ACHN (cell line): ENCODE data around the gene ANKRD30A.
"Not testable (repeated sequence)": the region's sequence is repeated elsewhere in the genome, so short reads cannot be mapped to it uniquely, and the experiment has no call there.

ENCODE experiments used
- DNase-seq: peaks from one replicate; pipeline ENCODE4 v3.0.0-alpha.2; 2015
- in situ Hi-C: cut with HindIII; loops from 2 replicates; pipeline ENCODE4 v1.10.0; 2017; ENCODE audit warnings: low sequenced_read_pairs, low pct_ligation_motif_present, low pct_unique_long_range_greater_than_20kb

Gene ANKRD30A

GRCh38 chr10:37246637-37247036 is 121.2 kb downstream of the ANKRD30A start:
- in situ Hi-C loops, result no loop called here
- no peak for DNase-seq

DNA sequence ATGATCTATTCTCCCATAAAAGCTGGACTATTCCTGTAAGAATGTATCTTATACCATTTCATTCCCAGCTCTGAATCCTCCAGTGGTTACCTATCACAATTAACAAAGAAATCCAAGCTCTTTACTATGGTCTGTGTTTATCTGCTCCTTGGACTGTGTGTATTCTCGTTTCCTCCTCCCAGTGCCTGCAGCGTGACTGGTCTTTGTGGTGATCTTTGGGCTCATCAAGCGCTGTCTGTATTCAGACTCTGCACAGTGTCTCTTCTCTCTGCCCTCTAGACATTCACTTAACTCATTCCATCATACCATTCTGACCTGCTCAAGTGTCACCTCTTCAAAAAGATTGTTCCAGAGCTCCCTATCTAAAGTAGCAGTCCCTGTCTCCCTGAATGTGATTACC is 130.4 kb downstream of the ANKRD30A start:
- in situ Hi-C loops, DNase-seq: not testable (repeated sequence)

DNA sequence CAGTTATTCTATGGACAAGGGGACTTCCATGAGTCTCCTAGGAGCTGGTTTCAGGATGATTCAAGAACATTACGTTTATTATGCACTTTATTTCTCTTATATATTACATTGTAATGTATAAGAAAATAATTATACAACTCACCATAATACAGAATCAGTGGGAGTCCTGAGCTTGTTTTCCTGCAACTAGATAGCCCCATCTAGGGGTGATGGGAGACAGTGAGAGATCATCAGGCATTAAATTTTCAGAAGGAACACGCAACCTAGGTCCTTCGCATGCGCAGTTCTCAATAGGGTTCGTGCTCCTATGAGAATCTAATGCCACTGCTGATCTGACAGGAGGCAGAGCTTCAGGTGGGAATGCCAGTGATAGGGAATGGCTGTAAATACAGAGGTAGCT is 137.9 kb downstream of the ANKRD30A start:
- DNase-seq, result peak; percentile 11
- in situ Hi-C loops, result no loop called here

DNA sequence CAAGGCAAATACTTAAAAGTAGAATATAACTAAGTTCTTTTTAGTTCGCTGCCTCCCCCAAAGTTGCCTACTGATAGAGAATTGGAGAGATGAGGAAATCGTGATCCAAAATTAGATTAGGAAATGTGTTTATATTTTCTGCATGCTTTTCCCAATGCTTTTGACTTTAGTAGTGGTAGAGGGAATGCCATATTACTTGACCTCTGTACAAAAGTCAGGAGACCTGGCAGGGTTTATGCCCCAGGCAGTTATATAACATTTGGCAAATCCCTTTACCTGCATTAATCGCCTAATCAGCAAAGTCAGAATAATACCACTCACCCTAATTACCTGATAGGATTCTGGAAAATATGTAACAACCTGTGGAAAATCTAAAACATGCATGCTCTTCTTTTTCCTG is 142.9 kb downstream of the ANKRD30A start:
- in situ Hi-C loops, result no loop called here
- no peak for DNase-seq

- DNase-seq, result no peak
- in situ Hi-C loops, result no loop called here
Measured at GRCh38 chr10:37269554-37270256, 144.3 kb downstream of the ANKRD30A start.

DNA sequence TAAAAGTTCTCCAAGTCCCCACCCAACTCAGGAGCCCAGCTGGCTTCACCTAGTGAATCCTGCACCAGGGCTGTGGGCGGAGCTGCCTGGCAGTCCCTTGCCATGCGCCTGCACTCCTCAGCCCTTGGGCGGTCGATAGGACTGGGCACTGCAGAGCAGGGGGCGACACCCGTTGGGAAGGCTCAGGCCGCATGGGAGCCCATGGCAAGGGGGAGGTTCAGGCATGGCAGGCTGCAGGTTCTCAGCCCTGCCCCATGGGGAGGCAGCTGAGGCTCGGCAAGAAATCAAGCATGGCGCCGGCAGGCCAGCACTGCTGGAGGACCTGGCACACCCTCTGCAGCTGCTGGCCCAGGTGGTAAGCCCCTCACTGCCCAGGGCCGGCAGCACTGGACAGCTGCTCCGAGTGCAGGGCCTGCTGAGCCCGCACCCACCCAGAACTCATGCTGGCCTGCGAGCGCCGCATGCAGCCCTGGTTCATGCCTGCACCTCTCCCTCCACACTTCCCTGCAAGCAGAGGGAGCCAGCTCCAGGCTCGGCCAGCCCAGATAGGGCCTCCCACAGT is 149.9 kb downstream of the ANKRD30A start:
- in situ Hi-C loops, result no loop called here
- DNase-seq, result no peak

GRCh38 chr10:37285063-37285462 is 159.7 kb downstream of the ANKRD30A start:
- in situ Hi-C loops, result no loop called here
- no peak for DNase-seq

DNA sequence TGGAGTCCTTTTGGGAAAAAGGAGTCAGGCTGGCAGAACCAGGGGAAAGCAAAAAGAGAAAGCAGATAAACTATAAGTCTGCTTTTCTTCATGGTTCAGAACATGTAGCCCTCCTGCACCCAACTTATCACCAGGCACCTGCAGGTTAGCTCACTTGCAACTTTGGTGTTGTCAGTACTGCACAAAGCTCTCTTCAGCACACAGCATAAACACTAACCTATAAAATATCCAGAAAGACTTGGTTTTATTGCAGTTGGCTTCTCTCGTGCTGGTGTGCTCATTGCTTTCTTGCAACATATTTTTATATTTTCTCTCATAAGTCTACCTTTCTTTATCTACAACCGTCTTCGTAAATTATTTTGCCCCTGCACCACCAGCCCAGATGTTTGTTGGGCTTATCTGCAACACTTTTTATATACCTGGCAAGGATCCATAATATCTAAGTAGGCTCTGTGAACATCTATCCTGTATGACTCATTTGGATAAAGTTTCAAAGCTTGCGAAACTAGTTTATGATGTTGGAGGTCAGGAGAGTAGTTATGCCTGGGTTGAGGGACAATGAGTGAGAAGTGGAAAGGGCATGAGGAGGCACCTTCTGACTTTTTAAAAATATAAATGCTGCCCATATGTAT is 164.6 kb downstream of the ANKRD30A start:
- DNase-seq, result no peak
- in situ Hi-C loops, result no loop called here

- in situ Hi-C loops, result no loop called here
- DNase-seq, result no peak
Measured at GRCh38 chr10:37301271-37301670, 175.9 kb downstream of the ANKRD30A start.

GRCh38 chr10:37304036-37304435 is 178.6 kb downstream of the ANKRD30A start:
- in situ Hi-C loops, result no loop called here
- no peak for DNase-seq

DNA sequence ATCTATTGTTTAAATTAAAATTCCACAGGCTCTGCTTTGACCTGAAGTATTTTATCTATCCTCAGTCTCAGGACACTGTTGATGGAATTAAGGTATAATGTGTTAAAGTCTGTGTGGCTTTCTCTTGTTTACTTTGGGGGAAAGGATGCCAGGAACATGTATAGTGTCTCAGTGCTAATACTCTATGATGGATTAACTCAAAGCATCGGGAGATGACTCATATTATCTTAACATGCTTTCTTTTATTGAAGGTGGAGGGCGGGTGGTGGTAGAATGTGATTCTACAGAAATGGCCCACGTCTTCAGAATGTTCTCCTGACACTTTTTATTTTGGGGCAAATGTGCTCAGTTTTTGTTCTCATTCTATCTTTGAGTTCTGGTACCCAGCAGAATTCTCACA is 189.0 kb downstream of the ANKRD30A start:
- DNase-seq, result no peak
- in situ Hi-C loops, result no loop called here

- DNase-seq, result no peak
- in situ Hi-C loops, result no loop called here
Measured at GRCh38 chr10:37314862-37315261, 189.5 kb downstream of the ANKRD30A start.

DNA sequence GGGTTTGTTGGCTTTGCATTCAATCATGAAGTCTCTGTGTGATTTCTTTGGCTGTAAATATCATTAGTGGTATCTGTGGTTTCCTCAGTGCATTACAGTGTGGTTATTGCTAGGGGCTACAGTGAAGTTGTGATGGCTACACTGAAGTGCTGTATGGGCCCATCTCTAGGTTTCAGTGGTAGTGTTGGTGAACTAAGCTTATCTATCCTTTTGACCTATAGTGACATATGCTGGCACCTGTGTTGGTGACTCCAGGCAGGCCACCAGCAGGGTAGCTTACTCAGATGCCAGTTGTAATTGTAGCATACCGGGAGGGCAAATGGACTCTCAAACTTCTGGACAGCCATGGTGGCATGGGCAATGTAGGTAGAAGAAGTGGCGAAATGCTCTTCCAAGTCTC is 219.0 kb downstream of the ANKRD30A start:
- DNase-seq, result no peak
- in situ Hi-C loops, result no loop called here

- in situ Hi-C loops, result no loop called here
- DNase-seq, result peak; percentile 17
Measured at GRCh38 chr10:37379991-37380390, 254.6 kb downstream of the ANKRD30A start.

GRCh38 chr10:37381271-37381670 is 255.9 kb downstream of the ANKRD30A start:
- in situ Hi-C loops, result no loop called here
- DNase-seq, result no peak

- in situ Hi-C loops, result no loop called here
- DNase-seq, result no peak
Measured at GRCh38 chr10:37384923-37385322, 259.5 kb downstream of the ANKRD30A start.

- no peak for DNase-seq
- in situ Hi-C loops, result no loop called here
Measured at GRCh38 chr10:37390926-37391325, 265.5 kb downstream of the ANKRD30A start.

DNA sequence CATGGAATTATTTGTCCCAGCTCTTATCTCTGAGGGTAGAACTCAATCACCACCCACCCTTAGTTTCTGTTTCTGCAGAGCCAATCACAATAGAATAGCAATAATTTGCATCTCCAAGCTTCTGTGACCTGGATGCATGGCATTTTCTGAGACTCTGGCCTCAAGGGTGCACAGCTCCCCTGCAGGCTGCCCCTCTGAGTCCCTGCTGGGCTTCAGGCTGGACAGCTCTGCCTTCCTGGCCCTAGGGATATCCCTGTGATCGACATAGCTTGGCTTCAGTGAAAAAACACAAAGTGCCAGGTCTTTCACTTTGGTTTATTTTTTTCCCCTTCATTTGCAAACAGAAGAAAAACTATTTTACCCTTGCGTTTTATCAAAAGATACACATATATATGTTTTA is 275.4 kb downstream of the ANKRD30A start:
- in situ Hi-C loops, result not testable (repeated sequence)

GRCh38 chr10:37401225-37401624 is 275.8 kb downstream of the ANKRD30A start:
- in situ Hi-C loops, result no loop called here
- DNase-seq, result no peak

More for the DNA sequence above, 275.4 kb downstream of the ANKRD30A start:
- DNase-seq, result not testable (repeated sequence)

GRCh38 chr10:37403776-37404175 is 278.4 kb downstream of the ANKRD30A start:
- DNase-seq, result no peak
- in situ Hi-C loops, result no loop called here
